Measurements from ENCODE around the gene ABCA1.
A peak's percentile ranks its signal among the peaks of the same experiment; 100 is the strongest.

ABCA1 gene

DNA sequence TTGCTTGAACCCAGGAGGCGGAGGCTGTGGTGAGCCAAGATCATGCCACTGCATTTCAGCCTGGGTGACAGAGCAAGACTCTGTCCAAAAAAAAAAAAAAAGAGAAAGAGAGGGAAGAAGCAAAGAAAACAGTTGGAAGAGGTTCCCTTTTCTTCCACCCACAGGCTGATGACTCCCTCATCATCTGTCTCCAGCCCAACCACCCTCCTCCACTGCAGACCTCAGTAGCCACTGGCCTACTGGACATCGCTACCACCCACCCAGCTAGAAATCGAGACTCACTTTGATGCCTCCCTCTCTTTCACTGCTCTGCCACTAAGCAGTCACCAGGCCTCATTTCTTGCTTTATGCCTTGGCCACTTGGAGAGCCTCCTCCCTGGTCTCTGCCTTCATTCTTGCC lies 92.8 kb downstream of the ABCA1 start:
- DNase-seq: no peak

GRCh38 chr9:104833696-104834095 lies 94.3 kb downstream of the ABCA1 start:
- DNase-seq: no peak

- DNase-seq: no peak
Observed at GRCh38 chr9:104831681-104832080, 96.3 kb downstream of the ABCA1 start.

DNA sequence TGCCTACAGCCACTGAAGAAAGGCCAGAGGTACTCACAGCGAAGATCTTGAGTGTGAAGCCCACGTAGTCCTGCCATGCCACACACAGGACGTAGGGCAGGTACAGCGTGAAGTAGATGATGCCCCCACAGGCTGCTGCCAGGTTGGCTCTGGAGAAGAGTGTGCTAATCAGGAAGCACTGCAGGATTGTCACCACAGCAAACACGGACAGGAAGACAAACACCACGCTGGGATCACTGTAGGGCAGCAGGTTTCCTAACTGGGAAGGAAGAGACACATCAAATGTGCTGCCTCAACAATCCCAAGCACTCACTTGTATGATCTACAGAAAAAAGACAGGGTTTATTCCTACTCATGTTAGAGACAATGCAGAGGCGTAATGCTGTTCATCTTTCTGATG lies 101.0 kb downstream of the ABCA1 start:
- no peak for DNase-seq

DNA sequence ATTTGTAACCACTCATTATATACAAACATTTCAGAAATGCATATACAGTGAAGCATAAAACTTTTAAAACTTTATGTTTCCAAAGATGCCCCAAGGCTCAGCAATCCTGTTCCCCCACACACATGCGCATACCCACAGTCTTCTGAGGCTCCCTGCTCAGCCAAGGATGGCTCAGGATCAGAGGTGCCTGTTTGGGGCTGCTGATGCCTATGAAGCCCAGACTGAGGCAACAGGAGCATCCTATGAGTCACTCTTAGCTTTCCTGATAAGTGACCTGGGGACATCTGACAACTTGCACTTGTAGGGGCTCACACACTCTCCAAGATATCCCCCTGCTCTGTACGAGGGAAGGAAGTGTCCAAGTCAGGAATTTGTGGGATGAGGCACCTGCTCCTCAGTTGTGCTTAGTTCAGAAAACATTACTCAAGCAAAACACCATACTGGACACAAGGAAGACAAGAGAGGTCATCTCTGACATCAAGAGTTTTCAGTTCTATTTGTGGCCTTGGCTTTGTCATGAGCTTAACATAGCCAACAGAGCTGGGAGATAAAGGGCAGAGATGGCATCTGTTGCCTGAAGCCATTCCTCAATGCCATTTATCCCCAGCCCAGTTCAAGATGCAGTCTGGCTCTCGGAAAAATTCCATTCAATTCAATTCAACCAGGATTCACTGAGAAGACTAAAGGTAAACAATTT lies 101.7 kb downstream of the ABCA1 start:
- peak; percentile 46 for DNase-seq

- DNase-seq: no peak
Observed at GRCh38 chr9:104820336-104820735, 107.6 kb downstream of the ABCA1 start.

DNA sequence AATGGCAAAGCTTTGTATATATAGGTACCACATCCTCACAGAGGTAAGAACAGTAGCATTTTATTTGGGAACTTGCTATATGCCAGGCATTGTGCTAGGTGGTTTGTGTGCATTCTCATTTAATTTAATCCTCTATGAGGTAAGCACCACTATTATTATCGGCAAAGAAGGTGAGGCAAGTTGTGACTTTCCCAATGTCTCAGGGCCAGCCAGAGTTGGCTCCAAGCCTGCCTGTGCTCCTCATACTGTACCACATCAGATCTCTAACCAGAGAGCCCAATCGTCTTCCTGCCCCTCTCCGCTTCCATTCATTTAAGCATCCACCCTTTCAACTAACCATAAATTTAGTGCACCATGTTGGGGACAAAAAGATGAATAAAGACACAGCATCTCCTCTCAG lies 108.9 kb downstream of the ABCA1 start:
- DNase-seq: no peak

- no peak for DNase-seq
Observed at GRCh38 chr9:104817437-104817836, 110.5 kb downstream of the ABCA1 start.

DNA sequence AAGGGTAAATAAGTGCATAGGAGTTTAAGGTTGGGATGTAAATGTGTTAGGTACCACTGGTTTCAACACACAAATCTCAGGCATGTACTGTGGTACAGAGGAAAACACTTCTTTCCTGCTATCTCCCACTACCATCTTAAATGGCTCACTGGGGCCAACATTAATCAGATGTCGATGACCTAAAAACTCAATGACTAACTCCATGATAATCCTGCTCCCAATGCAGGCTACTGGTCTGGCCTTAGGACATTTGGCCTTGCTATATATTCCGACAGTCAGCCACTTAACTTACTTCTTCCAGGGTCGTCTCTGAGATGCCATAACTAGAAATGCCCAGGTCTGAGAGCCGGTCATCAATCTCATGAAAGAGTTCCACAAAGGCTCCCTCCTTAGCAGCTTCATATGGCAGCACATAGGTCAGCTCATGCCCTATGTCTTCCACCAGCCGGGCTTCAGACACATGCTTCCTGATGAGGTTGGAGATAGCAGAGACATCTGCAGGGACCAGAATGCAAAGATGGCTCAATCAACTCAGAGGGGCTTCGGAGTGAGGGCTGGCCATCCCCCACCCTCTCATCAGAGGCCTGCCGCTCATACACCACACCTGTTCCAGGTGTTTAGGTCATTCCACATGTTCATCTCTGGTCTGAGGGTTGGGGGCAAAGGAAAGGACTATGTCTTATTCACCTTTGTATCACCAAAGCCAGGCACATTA lies 111.9 kb downstream of the ABCA1 start:
- DNase-seq: peak; percentile 18

- peak; percentile 56 for DNase-seq
Observed at GRCh38 chr9:104810421-104811339, 117.3 kb downstream of the ABCA1 start.

DNA sequence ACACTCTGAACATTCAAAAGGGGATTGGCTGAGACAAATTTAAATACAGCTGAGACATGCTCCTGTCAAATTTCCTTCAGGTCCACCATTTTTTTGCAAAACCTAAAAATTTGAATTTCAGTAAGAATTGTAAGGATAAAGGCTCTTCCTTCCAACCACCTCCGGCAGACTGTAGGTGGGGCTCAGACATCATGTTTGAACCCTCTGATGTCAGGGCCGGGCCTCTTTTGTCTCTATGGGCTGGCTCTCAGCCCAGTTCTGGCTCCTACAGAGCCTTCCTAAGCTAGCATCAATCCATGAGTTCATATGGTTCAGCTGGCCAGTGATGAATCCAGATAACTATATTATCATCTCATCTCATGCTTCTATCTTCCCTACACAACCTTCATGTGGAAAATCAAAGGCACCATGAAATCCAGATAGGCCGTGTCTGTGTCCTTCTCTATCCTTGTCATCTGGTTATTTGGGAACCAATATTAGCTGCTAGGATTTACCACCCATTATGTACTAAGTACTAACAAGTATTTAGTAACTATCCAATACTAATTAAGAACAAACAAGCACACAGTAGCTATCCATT lies 119.8 kb downstream of the ABCA1 start:
- DNase-seq: peak; percentile 41

- DNase-seq: peak; percentile 42
Observed at GRCh38 chr9:104805441-104805840, 122.5 kb downstream of the ABCA1 start.

DNA sequence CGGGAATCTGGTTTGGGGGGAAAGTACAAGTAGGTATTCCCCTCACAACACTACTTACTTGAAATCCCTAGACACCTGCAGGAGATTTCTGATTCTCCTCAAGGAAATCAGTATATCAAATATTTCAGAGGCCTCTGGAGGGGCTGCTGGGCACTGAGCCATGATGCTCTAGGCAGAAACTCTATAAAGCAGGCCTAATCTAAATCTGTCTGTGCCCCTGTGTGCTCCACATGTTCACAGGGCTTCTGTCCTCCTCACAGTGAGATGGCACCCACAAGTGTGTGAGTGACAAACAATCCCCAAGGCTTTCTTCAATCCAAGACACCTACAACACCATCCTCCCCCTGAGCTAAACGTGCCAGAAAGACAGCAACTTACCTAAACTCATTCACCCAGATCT lies 125.0 kb downstream of the ABCA1 start:
- DNase-seq: peak; percentile 22

GRCh38 chr9:104802110-104802509 lies 125.8 kb downstream of the ABCA1 start:
- peak; percentile 16 for DNase-seq

- DNase-seq: no peak
Observed at GRCh38 chr9:104800068-104800785, 127.7 kb downstream of the ABCA1 start.

GRCh38 chr9:104798209-104798995 lies 129.6 kb downstream of the ABCA1 start:
- DNase-seq: peak; percentile 33

DNA sequence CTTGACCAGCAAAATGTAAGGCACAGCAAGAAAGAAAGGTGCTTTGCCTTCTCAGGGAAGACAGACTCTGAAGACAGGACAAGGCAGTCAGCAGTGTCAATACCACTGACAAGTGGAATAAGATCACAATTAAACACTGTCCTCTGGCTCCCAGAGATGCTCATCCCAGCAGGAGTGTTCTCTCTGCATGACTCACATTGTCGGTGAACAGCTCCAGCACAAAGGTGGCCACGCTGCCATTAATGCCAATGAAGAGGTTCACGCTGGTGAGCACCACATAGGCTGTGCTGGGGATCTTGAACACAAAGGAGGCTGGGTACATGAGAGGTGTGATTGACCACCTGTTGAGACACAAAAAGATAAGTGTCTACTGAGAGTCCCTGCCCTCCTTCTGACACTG lies 132.1 kb downstream of the ABCA1 start:
- DNase-seq: peak; percentile 20

DNA sequence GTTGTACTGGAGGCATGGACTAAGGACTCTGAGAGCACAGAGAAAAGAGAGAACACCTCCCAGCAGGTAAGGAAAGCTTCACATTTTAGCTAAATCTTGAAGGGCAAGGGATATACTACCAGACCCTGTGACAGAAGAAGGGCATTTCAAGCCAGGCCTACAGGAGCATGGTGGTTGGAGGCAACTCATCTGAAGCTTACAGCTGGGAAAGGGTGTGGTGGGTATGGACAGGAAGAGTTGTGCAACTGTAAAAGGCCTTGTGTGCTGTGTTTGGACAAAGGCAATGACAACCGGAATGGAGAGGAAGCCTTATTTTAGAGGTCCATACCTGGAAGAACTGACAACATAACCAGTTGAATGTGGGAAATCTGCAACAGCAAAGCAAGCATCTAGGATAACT lies 132.9 kb downstream of the ABCA1 start:
- DNase-seq: peak; percentile 12

DNA sequence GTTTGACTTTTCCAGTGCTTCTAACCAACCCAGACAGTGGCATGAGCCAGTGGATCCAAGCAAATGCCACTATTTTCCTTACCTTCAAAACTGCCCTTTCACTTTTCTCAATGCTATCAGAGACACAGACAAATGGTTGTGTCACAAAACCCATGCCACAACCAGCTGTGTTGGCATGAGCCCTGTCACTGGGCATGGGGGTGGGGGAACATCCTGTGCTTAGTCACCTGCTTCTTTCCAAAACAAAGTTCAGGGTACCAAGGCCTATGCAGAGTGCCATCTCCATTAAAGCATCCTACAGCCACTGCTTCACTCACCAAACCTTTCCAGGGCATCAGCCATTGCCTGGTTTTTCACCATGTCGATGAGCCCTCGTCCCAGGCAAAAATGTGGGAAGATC lies 133.9 kb downstream of the ABCA1 start:
- DNase-seq: no peak

GRCh38 chr9:104788251-104788650 lies 139.7 kb downstream of the ABCA1 start:
- DNase-seq: no peak

GRCh38 chr9:104787306-104788015 lies 140.5 kb downstream of the ABCA1 start:
- DNase-seq: no peak

Data from islet precursor cell (in vitro differentiated cells).